Activated T-helper 2 cell treated with anti-CD3 and anti-CD28 coated beads, Interferon-gamma antibody, Interleukin-2, Interleukin-4, amounts not matched to agents 10 μg/mL and 5 μg/mL and 100 μg/mL, durations not matched to agents 14 hours and 24 hours and 36 hours (primary cell): Measurements from ENCODE around the gene TEX47. TPM values are rescaled to one million over a fixed set of nuclear protein-coding genes. Genes with fewer than 3 reads are reported as not detected.

ENCODE experiments used
- DNase-seq: peaks from one replicate; pipeline ENCODE4 v3.0.0; 2021; ENCODE audit warnings: low spot score
- H3K27ac Mint-ChIP-seq: one replicate; pipeline ENCODE4 v1.8.0; 2021; ENCODE audit warnings: mixed read lengths
- H3K27me3 Mint-ChIP-seq: one replicate; pipeline ENCODE4 v1.8.0; 2021; ENCODE audit warnings: low read depth, mixed read lengths
- H3K36me3 Mint-ChIP-seq: one replicate; pipeline ENCODE4 v1.8.0; 2021; ENCODE audit warnings: low read depth, mixed read lengths
- H3K4me1 Mint-ChIP-seq: one replicate; pipeline ENCODE4 v1.8.0; 2021; ENCODE audit warnings: low read depth, mixed read lengths
- H3K4me3 Mint-ChIP-seq: one replicate; pipeline ENCODE4 v1.8.0; 2021; ENCODE audit warnings: low read depth, mild to moderate bottlenecking, moderate library complexity, mixed read lengths
- H3K9me3 Mint-ChIP-seq: one replicate; pipeline ENCODE4 v1.8.0; 2021; ENCODE audit warnings: mixed read lengths
- intact Hi-C: fragments of 100-400 bp; cut with micrococcal nuclease; formaldehyde crosslinking; loops from one replicate; pipeline ENCODE4 v1.15.1; 2023
- total RNA-seq: library from RNA; stranded (reverse); gene quantifications from 2 replicates; pipeline ENCODE4 v1.2.3, GENCODE V29; 2022

The TEX47 gene
- total RNA-seq, 1 donor from 2014 or later: not detected

DNA sequence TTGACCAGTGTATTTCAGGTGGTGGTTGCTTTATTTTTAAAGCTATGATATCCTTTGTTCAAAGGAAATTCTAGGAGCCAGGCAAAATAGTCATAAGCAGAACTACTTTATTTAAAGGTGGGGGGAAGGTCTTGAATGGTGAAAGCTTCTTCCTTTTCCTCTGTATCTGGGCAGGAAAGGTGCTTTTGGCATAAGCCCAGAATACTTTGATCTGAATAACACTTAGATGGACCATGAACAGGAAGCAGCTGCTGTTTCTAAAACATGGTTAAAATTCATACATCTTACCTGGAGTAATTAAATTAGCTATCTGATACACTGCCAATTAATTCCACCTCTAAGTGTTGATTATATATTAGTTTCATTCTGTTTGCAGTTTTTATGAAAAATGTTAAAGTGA lies 22.8 kb downstream of the TEX47 start:
- intact Hi-C loops: no loop called here
- no peaks in the 10 kb centered on the region for H3K27me3 Mint-ChIP-seq
- no peak overlapping the region for H3K27ac Mint-ChIP-seq
- H3K4me1 Mint-ChIP-seq: no peaks in the 10 kb centered on the region
- no peak for DNase-seq
- no peaks in the 10 kb centered on the region for H3K36me3 Mint-ChIP-seq
- no peaks in the 10 kb centered on the region for H3K9me3 Mint-ChIP-seq
- no peak overlapping the region for H3K4me3 Mint-ChIP-seq

DNA sequence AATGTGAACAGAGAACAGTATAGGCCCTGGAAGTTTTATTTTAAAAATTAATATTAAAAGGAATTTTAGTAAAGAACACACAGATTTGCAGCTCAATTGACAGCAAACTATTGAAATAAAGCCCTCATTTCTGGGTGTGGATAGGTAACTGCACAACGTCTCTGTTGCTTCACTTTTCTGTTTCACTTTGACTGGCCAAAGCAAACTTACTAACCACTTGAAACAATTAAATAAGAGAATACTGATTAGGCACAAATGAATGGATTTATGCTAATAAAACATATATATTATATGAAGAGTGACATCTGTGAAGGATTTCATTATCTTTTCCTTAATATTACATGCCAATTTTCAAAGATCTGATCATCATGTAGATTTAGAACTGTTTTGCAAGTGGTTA lies 24.1 kb downstream of the TEX47 start:
- H3K4me1 Mint-ChIP-seq: no peaks in the 10 kb centered on the region
- no peak overlapping the region for H3K4me3 Mint-ChIP-seq
- no peak overlapping the region for H3K27ac Mint-ChIP-seq
- peaks cover 3% of the 10 kb centered on the region for H3K27me3 Mint-ChIP-seq
- no peak for DNase-seq
- no peaks in the 10 kb centered on the region for H3K36me3 Mint-ChIP-seq
- intact Hi-C loops: no loop called here
- H3K9me3 Mint-ChIP-seq: no peaks in the 10 kb centered on the region

DNA sequence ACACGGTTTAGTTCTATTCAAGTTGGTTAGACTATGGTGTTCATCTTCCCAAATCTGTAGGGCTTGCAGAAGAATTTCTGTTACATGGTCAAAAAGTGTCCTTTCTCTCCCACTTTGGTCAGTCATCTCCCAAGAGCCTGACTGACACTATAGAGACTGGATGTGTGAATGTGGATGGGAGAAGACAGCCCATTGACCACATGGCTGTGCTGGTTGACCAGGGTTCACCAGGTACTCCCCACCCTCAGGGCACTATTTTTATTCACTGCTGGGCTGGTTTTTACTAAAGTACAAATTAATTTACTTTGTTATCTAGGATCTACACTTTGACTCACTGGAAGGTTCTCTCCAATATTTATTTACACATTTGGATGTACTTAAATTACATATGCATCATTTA lies 33.8 kb downstream of the TEX47 start:
- Mint-ChIP-seq H3K27me3 (peaks cover 34% of the 10 kb centered on the region), H3K36me3 (no peaks in the 10 kb centered on the region), H3K9me3 (no peaks in the 10 kb centered on the region), H3K4me1 (peaks cover 3% of the 10 kb centered on the region), H3K27ac (no peak overlapping the region), H3K4me3 (no peak overlapping the region)
- intact Hi-C loops: no loop called here
- DNase-seq: no peak

DNA sequence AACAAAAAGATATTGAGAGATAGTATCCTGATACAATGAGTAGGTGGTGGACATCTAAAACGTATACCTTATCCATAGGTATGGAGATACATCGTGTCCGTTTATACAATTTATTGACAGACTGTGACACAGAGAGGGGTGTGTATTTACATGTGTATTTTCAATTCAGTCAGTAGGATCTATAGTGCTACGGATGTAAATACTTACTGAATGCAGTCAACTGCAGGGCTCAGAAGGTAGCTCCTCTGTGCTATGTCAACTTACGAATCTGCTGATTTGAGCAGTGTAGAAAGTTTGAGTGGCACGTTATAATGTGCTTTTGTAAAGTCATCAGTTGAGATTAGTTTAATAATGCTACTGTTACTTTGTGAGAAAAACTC lies 35.4 kb downstream of the TEX47 start:
- Mint-ChIP-seq H3K4me1 (peaks cover 3% of the 10 kb centered on the region), H3K9me3 (no peaks in the 10 kb centered on the region), H3K27ac (no peak overlapping the region), H3K36me3 (no peaks in the 10 kb centered on the region), H3K27me3 (peaks cover 35% of the 10 kb centered on the region), H3K4me3 (no peak overlapping the region)
- intact Hi-C loops: no loop called here
- DNase-seq: no peak

DNA sequence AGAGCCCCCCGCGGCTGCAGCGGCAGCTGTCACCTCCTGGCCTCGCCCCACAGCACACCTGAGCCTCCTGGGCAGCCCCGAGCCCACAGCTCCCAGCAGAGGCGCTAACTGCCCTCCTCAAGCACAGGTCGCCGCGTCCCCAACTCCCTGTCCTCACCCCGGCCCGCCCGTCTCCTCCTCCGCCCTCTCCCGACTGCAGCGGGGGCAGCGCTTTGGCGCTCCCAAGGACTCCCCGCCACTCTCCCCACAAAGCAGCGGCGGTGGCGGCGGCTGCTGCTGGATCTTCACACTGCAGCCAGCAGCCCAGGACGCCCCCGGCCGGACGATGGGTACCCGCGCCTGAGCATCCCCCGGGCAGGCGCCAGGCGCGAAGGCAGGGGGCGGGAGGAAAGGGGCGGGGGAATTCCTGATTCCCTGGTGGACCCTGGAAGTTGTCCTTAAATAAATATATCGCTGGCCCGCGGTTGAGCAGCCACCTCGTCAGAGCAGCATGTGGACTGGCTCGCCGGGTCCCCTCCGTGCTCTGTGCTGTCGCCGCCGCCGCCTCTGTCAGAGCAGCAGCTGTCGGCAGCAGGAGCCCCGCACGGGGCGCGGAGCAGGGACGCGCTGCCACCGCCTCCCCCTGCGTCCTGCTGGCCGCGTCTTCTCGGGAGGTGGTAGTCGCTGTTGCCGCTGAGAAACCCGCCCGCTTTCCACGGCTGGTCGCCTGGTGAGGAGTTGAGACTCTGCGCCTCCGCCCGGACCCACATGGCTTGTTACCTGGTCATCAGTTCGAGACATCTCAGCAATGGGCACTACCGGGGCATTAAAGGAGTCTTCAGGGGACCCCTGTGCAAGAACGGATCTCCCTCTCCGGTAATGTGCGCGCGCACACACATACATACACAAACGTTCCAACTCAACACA lies 36.1 kb downstream of the TEX47 start, which contains the start of gene ZNF804B:
Gene ZNF804B, plus strand, starts transcription at position 471 of the 906 bp plus-strand sequence. Its CDS starts 277 bp downstream, at position 748.
- H3K27ac Mint-ChIP-seq: no peak within 1 kb of the TSS
- no peaks in the 10 kb centered on the region for H3K9me3 Mint-ChIP-seq
- H3K4me3 Mint-ChIP-seq: no peak within 1 kb of the TSS
- H3K27me3 Mint-ChIP-seq: peaks cover 36% of the 10 kb centered on the region
- no peaks in the 10 kb centered on the region for H3K36me3 Mint-ChIP-seq
- DNase-seq: no peak
- intact Hi-C loops: no loop called here
- H3K4me1 Mint-ChIP-seq: peaks cover 3% of the 10 kb centered on the region

DNA sequence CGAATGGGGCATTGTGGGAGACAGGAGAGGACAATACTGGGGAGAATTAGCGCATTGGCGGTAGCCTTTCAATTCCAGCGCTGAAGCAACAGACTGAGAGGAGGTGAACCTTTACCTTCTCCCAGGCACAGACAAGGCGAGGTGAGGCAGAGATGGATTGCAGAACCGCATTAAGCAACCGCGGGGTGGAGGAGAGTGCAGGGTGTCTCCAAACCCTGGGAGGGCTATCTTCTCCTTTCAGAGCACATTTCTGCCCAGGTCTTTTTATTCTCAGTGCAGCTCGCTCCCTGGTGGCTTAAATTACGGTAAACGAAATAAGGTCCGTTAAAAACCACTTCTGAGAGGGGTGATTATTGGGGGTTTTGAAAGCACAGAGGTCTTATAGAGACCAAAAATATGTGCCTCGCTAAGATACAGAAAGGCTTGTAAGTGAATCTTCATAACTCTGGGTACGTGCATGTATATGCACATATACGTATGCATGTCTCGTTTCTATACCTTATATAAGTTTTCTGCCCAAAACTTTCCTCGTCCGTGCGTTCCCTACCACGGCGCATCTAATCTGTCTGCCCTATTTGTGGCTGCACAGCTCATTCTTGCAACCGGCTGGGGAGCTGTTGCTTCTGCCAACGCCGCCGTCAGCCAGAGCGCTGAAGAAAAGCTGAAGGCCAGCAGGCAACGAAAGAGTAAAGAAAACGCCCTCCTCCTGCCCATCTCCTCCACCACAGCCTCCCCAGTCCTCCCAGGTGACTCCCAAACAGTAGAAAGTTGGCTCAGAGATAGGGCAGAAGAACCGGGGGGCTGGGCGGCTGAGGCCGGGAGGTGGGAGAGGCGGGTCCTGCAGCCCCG lies 36.9 kb downstream of the TEX47 start:
- DNase-seq: no peak
- intact Hi-C loops: no loop called here
- Mint-ChIP-seq H3K27me3 (peaks cover 38% of the 10 kb centered on the region), H3K4me3 (no peak overlapping the region), H3K4me1 (peaks cover 3% of the 10 kb centered on the region), H3K9me3 (no peaks in the 10 kb centered on the region), H3K27ac (no peak overlapping the region), H3K36me3 (no peaks in the 10 kb centered on the region)

DNA sequence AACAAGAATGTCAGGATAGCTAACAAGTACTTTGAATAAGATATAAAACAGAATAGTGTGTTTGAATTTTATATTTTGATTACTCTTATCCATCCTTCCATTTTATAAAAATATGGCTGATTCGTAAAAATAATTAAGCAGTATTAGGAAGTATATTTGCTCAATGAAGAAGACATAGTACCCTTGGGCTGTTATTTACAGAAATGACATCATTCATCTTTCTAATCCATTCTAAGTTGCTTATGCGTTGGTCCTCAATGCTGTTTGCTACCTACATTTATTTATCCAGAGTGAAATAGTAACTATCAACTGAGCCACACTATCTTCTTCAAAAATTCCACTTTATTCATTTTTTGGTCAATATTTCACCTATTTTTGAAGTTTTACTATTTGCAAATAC lies 38.2 kb downstream of the TEX47 start:
- peaks cover 37% of the 10 kb centered on the region for H3K27me3 Mint-ChIP-seq
- intact Hi-C loops: no loop called here
- no peaks in the 10 kb centered on the region for H3K36me3 Mint-ChIP-seq
- DNase-seq: no peak
- H3K4me1 Mint-ChIP-seq: peaks cover 3% of the 10 kb centered on the region
- H3K9me3 Mint-ChIP-seq: no peaks in the 10 kb centered on the region
- H3K4me3 Mint-ChIP-seq: no peak overlapping the region
- no peak overlapping the region for H3K27ac Mint-ChIP-seq

DNA sequence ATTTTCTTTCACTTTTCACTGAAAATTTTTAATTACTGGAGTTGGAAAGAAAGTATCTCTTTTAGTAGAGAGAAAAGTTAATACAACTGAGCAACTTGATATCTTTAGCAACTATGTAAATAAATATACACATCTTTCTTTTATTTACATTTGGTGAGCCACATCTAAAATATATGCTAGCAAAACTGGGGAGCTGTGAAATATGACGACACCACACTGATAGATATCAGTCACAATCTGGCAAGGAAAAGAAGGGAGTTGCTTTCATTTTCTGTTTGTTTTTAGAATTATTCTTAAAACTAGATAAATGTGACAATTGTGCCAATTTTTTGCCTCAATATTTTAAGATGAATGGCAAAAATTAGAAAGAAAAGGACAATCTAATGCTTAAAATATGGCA lies 38.7 kb downstream of the TEX47 start:
- DNase-seq: no peak
- Mint-ChIP-seq H3K4me1 (peaks cover 3% of the 10 kb centered on the region), H3K27ac (no peak overlapping the region), H3K4me3 (no peak overlapping the region), H3K9me3 (no peaks in the 10 kb centered on the region), H3K36me3 (no peaks in the 10 kb centered on the region), H3K27me3 (peaks cover 32% of the 10 kb centered on the region)
- intact Hi-C loops: no loop called here

DNA sequence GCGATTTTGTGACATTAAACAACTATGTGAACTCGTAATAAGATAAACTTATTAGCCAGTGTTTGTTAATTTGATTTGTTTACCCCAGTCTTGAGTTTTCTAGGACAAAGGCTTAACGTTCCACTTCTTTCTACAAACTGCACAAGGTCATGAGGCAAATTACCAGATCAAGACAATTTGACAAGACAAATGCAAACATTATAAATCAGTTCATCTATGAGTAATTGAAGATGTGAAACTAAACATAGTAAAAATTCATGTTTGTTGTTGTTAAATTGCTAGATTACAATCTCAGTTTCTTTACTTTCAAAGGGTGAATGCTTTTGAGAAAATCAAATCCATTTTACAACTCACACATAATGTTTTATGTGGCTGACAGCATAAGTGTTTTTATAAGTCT lies 49.4 kb downstream of the TEX47 start:
- no peak for DNase-seq
- Mint-ChIP-seq H3K4me1 (no peaks in the 10 kb centered on the region), H3K36me3 (no peaks in the 10 kb centered on the region), H3K9me3 (no peaks in the 10 kb centered on the region), H3K27ac (no peak overlapping the region), H3K27me3 (no peaks in the 10 kb centered on the region), H3K4me3 (no peak overlapping the region)
- intact Hi-C loops: no loop called here

Other genes with a start within 250 kb of the TEX47 start
- gene ZNF804B, start 36.0 kb downstream of the TEX47 start, total RNA-seq: not detected in 2 replicates